Testis (tissue), 3 donors: ENCODE measurements around the gene CD80. TPM values are rescaled to one million over a fixed set of nuclear protein-coding genes. Genes with fewer than 3 reads are reported as not detected.

Experiments used
- DNase-seq: peaks from one replicate; pipeline ENCODE4 v3.0.0-alpha.2; 2019
- H3K27ac ChIP-seq, 2 donors: fragments of 200-600 bp; sonication (generic); one replicate each; pipeline ENCODE4 v1.5.1; 2019
- H3K27me3 ChIP-seq: fragments of 200-600 bp; sonication (generic); one replicate; pipeline ENCODE4 v1.5.1; 2019
- H3K36me3 ChIP-seq: fragments of 200-600 bp; sonication (generic); one replicate; pipeline ENCODE4 v1.5.1; 2017; ENCODE audit warnings: low read depth; ENCODE audit errors: missing control alignments
- H3K4me1 ChIP-seq: fragments of 200-600 bp; sonication (generic); one replicate; pipeline ENCODE4 v1.5.1; 2019
- H3K4me3 ChIP-seq, 2 donors: fragments of 200-600 bp; sonication (generic); one replicate each; pipeline ENCODE4 v1.5.1; 2017 to 2019
- H3K9me3 ChIP-seq: fragments of 200-600 bp; sonication (generic); one replicate; pipeline ENCODE4 v1.5.1; 2017
- POLR2A ChIP-seq: fragments of 450-650 bp; IDR thresholded peaks from one replicate; pipeline ENCODE4 v1.6.1; 2017; ENCODE audit warnings: antibody characterized with exemption, mild to moderate bottlenecking, moderate library complexity
- WGBS, 2 donors: methylation state at CpG; one replicate each; pipeline ENCODE4 v1.1.5; 2018; 5-methylcytosine and 5-hydroxymethylcytosine counted together
- intact Hi-C: fragments of 100-400 bp; cut with DNase I; formaldehyde crosslinking; loops from one replicate; pipeline ENCODE4 v1.15.1; 2023; ENCODE audit warnings: low total_unique reads
- polyA plus RNA-seq: library from polyadenylated mRNA; stranded (reverse); fragments of 350-450 nt; fragmentation: Illumina TruSeq; extraction: RNeasy Lipid Tissue Mini Kit (QIAGEN cat#74804); gene quantifications from one replicate; pipeline ENCODE4 v1.2.3, GENCODE V29; 2014; ENCODE audit warnings: low read depth, low replicate concordance; ENCODE audit not compliant: insufficient read depth
- total RNA-seq, 2 donors: library from RNA; depleted of rRNA; stranded (reverse); fragments of >200 nt; gene quantifications; one replicate each; pipeline ENCODE4 v1.2.3, GENCODE V29; 2016
- TF ChIP-seq, protein P1 (sequence below), 3 experiments: fragments of 450-650 bp in 2 of 3; fragments of 200-600 bp in 1 of 3; sonication (generic) in 1 of 3; IDR thresholded peaks; one replicate each; pipeline ENCODE4 v1.5.1; 2016 to 2019; ENCODE audit warnings: antibody characterized with exemption in 3 of 3, mild to moderate bottlenecking in 2 of 3, moderate library complexity in 1 of 3

The CD80 gene
- total and polyA plus RNA-seq, 3 donors from 2014 or later, result 0.42 to 2.0 (median 0.74) TPM

DNA sequence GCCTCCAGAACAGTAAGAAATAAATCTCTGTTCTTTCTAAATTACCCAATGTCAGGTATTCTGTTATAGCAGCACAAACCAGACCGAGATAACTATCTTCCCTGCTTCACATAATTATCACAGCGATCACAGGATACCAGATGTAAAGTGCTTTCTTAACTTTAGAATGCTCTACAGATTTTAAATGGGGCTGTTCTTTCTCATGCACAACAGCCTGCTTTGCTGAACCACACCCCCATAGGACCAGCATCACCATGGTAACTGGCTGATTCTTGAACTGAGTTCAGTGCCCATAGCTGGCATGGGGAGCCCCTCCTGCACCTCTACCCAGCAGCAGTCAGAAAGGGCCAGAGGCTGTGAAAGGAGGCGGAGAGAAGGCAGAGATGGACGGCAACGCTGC, 7.8 kb downstream of the CD80 start:
- DNase-seq, result no peak
- WGBS, 2 donors, result 63 to 68% methylated on average over 5 of the region's 5 CpGs
- intact Hi-C loops, result no loop called here
- H3K4me3 ChIP-seq, result no peak overlapping the region
- no peaks in the 10 kb centered on the region for H3K27me3 ChIP-seq
- no peaks in the 10 kb centered on the region for H3K9me3 ChIP-seq
- H3K27ac ChIP-seq, result no peak overlapping the region
- no peaks in the 10 kb centered on the region for H3K4me1 ChIP-seq
- TF ChIP-seq, protein P1, sequence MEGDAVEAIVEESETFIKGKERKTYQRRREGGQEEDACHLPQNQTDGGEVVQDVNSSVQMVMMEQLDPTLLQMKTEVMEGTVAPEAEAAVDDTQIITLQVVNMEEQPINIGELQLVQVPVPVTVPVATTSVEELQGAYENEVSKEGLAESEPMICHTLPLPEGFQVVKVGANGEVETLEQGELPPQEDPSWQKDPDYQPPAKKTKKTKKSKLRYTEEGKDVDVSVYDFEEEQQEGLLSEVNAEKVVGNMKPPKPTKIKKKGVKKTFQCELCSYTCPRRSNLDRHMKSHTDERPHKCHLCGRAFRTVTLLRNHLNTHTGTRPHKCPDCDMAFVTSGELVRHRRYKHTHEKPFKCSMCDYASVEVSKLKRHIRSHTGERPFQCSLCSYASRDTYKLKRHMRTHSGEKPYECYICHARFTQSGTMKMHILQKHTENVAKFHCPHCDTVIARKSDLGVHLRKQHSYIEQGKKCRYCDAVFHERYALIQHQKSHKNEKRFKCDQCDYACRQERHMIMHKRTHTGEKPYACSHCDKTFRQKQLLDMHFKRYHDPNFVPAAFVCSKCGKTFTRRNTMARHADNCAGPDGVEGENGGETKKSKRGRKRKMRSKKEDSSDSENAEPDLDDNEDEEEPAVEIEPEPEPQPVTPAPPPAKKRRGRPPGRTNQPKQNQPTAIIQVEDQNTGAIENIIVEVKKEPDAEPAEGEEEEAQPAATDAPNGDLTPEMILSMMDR (IDR thresholded peaks at IDR 0.05), result no peak
- TF ChIP-seq POLR2A, result no peak
- no peaks in the 10 kb centered on the region for H3K36me3 ChIP-seq

DNA sequence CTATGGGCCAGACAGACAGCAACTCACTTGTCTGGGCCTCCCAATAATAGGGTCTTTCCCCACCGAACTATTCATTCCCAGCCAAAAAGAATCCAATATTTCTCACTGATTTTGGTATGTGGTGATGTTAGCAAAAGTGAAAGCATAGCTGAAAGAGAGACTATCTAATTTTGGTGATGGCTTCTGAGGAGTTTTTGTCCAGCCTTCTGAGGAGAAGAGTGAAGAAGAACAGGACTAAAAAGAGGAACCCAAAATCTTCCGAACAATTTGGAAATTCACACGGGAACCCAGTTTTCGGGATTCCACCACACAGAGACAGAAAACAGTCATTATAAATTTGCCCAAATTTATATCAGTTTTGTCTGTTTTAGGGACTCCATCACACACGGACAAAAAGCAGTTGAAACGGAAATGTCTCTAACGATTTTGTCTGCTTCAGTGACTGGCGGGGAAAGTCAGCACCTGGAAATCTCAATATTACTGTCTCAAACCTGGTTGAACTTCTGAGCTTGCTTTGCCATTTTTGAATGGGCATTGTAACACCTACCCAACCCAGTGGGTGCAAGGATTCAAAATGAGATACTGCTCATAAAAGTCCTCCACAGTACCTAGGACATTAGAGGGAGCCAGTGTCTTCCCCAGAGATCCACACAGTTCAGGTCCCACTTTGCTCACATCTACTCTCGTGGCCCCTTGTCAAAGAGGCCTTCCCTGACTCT, 9.1 kb downstream of the CD80 start:
- 92 to 95% methylated on average over 9 of the region's 9 CpGs for WGBS, 2 donors
- Histone ChIP-seq H3K27ac (no peak overlapping the region), H3K4me1 (no peaks in the 10 kb centered on the region), H3K4me3 (no peak overlapping the region), H3K9me3 (no peaks in the 10 kb centered on the region), H3K36me3 (no peaks in the 10 kb centered on the region), H3K27me3 (no peaks in the 10 kb centered on the region)
- no peak for DNase-seq
- TF ChIP-seq, protein P1 (IDR thresholded peaks at IDR 0.05), result no peak
- TF ChIP-seq POLR2A, result no peak
- intact Hi-C loops, result no loop called here

DNA sequence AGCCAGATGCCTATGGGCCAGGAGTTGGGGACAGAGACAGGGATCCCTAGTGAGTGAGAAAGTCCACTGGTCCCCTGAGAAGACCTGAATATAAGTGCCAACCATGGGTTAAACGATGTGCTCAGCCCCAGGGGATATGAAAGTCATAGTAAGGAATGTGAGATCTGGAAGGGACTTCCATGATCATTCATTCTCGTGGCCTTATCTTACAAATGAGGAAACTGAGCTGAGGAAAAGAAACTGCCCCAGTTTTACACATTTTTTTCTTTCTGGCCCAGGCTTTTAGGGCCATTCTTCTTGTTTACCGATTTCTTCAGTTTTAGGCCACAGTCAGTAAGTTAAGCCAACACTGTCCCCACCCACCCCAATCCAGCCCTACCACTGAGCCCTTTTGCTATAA, 11.1 kb downstream of the CD80 start:
- no peaks in the 10 kb centered on the region for H3K36me3 ChIP-seq
- intact Hi-C loops, result no loop called here
- WGBS, 2 donors, result 56 to 64% methylated on average over 3 of the region's 3 CpGs
- H3K27ac ChIP-seq, result no peak overlapping the region
- H3K4me3 ChIP-seq, result no peak overlapping the region
- no peaks in the 10 kb centered on the region for H3K9me3 ChIP-seq
- DNase-seq, result no peak
- TF ChIP-seq, protein P1 (IDR thresholded peaks at IDR 0.05), result no peak
- TF ChIP-seq POLR2A, result no peak
- H3K27me3 ChIP-seq, result no peaks in the 10 kb centered on the region
- no peaks in the 10 kb centered on the region for H3K4me1 ChIP-seq

DNA sequence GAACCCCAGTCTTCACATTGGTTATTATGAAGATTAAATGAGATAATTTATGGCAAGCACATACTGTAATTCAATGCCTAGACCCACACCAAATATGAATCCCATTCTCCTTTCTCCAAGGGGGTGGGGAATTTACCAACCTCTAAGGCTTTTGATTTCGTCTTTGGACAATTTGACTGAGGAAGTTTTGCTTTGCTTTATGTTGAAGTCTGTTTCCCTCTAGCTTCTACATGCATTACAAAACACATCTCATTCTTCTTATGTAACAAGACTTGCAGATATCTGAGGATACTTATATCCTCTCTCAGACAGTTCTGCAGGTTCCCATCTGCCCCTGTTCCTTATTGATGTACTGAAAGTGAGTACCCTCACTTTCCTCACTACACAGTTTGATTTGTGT, 12.2 kb downstream of the CD80 start:
- H3K4me3 ChIP-seq, result no peak overlapping the region
- H3K4me1 ChIP-seq, result no peaks in the 10 kb centered on the region
- no peak overlapping the region for H3K27ac ChIP-seq
- WGBS, 2 donors, result 86 to 91% methylated on average over 1 of the region's 1 CpG
- no peak for DNase-seq
- intact Hi-C loops, result no loop called here
- no peaks in the 10 kb centered on the region for H3K9me3 ChIP-seq
- TF ChIP-seq POLR2A, result no peak
- TF ChIP-seq, protein P1 (IDR thresholded peaks at IDR 0.05), result no peak
- no peaks in the 10 kb centered on the region for H3K27me3 ChIP-seq
- H3K36me3 ChIP-seq, result no peaks in the 10 kb centered on the region

DNA sequence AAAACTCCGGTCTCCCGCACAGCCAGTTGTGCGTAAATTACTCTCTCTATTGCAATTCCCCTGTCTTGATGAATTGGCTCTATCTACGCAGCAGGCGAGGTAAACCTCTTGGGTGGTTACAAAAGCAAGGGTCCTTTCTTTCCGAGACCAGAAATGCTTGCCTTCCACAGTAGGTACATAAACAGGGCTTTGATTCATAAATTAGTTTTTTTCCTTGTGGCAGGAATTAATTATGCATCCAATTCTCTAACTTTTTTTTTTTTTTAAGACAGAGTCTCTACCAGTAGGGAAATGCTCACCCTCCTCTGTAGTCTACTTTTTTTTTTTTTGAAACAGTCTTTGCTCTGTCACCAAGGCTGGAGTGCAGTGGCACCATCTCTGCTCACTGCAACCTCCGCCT, 16.3 kb downstream of the CD80 start:
- Histone ChIP-seq H3K4me3 (no peak overlapping the region), H3K36me3 (no peaks in the 10 kb centered on the region), H3K27ac (no peak overlapping the region), H3K27me3 (no peaks in the 10 kb centered on the region), H3K9me3 (no peaks in the 10 kb centered on the region), H3K4me1 (no peaks in the 10 kb centered on the region)
- no peak for TF ChIP-seq POLR2A
- TF ChIP-seq, protein P1 (IDR thresholded peaks at IDR 0.05), result no peak
- DNase-seq, result no peak
- 87 to 93% methylated on average over 7 of the region's 7 CpGs for WGBS, 2 donors
- intact Hi-C loops, result no loop called here
